ENCODE data around the gene NAA40.

DNA sequence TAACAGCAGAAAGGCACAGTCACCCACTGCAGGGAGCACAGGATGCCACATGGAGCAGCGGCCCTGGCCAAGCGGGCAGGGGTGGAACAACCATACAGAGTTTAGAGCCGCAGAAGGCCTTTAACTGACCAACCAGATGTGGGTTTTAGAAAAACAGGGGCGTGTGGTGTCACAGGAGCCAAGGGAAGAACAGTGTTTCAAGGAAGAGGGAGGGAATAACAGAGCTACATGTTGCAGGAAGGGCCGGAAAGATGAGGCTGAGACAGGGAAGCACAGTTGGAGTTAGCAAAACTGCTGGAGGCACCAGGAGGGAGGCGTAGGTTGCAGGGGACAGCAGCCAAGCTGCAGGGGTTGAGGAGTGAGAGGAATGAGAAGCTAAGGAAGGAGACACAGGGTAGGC is 7.8 kb upstream of the NAA40 start:
- TF ChIP-seq, protein P1, sequence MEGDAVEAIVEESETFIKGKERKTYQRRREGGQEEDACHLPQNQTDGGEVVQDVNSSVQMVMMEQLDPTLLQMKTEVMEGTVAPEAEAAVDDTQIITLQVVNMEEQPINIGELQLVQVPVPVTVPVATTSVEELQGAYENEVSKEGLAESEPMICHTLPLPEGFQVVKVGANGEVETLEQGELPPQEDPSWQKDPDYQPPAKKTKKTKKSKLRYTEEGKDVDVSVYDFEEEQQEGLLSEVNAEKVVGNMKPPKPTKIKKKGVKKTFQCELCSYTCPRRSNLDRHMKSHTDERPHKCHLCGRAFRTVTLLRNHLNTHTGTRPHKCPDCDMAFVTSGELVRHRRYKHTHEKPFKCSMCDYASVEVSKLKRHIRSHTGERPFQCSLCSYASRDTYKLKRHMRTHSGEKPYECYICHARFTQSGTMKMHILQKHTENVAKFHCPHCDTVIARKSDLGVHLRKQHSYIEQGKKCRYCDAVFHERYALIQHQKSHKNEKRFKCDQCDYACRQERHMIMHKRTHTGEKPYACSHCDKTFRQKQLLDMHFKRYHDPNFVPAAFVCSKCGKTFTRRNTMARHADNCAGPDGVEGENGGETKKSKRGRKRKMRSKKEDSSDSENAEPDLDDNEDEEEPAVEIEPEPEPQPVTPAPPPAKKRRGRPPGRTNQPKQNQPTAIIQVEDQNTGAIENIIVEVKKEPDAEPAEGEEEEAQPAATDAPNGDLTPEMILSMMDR (IDR thresholded peaks at IDR 0.05) = no peak
- TF ChIP-seq POLR2A (IDR thresholded peaks at IDR 0.05) = no peak
- TF ChIP-seq POLR2AphosphoS5 (IDR thresholded peaks at IDR 0.05) = no peak

Data from gastroesophageal sphincter (tissue), 3 donors.